CD4-positive, alpha-beta T cell (primary cell): Measurements from ENCODE around the gene SNX30. TPM values are rescaled to one million over a fixed set of nuclear protein-coding genes. Genes with fewer than 3 reads are reported as not detected.

Experiments used
- ATAC-seq: fragments of 200-7000 bp; cut with Tn5 transposase; one replicate; pipeline ENCODE4 v1.10.0; 2022; ENCODE audit warnings: mild to moderate bottlenecking; ENCODE audit not compliant: poor library complexity
- CTCF ChIA-PET: fragments of 350-600 bp; sonication (Branson Sonifier 250); formaldehyde crosslinking; loops from one replicate; lab custom pipeline; 2021; ENCODE audit warnings: antibody characterized with exemption, inconsistent platforms; lab: Charles Lee
- POLR2A ChIA-PET: fragments of 350-600 bp; sonication (Branson Sonifier 250); formaldehyde crosslinking; loops from one replicate; lab custom pipeline; 2021; ENCODE audit warnings: antibody characterized with exemption, inconsistent platforms; lab: Charles Lee
- DNase-seq, 14 experiments: peaks; one replicate each; pipeline ENCODE4 v3.0.0-alpha.2; 2013 to 2020; ENCODE audit warnings: mixed read lengths in 2 of 14
- H3K27ac ChIP-seq, 2 donors: one replicate each; pipeline versions ENCODE4 v1.5.1 to v1.7.0; 2013; ENCODE audit warnings: low read length in 2 of 2, low read depth in 1 of 2, mild to moderate bottlenecking in 1 of 2
- H3K27me3 ChIP-seq, 2 experiments: 1 replicate in 1 of 2; 2 replicates in 1 of 2; pipeline versions ENCODE4 v1.6.1 to v1.7.0; 2013; ENCODE audit warnings: low read length in 2 of 2, control low read depth in 1 of 2, mild to moderate bottlenecking in 1 of 2, moderate library complexity in 1 of 2; ENCODE audit not compliant: insufficient read depth in 2 of 2, control insufficient read depth in 1 of 2
- H3K36me3 ChIP-seq: one replicate; pipeline ENCODE4 v1.6.1; 2013; ENCODE audit warnings: low read length, control low read depth; ENCODE audit not compliant: insufficient read depth
- H3K4me1 ChIP-seq: one replicate; pipeline ENCODE4 v1.6.1; 2013; ENCODE audit warnings: low read length, control low read depth; ENCODE audit not compliant: insufficient read depth
- H3K4me3 ChIP-seq: one replicate; pipeline ENCODE4 v1.5.1; 2013; ENCODE audit warnings: mild to moderate bottlenecking, low read length, moderate library complexity
- H3K9me3 ChIP-seq, 2 experiments: 1 replicate in 1 of 2; 2 replicates in 1 of 2; pipeline versions ENCODE4 v1.6.1 to v1.7.0; 2013; ENCODE audit warnings: low read length in 2 of 2, mild to moderate bottlenecking in 2 of 2, control low read depth in 1 of 2, moderate library complexity in 1 of 2; ENCODE audit not compliant: control insufficient read depth in 1 of 2, insufficient read depth in 1 of 2
- H3K27ac Mint-ChIP-seq: one replicate; pipeline ENCODE4 v1.8.0; 2020; ENCODE audit warnings: mixed read lengths
- H3K27me3 Mint-ChIP-seq: one replicate; pipeline ENCODE4 v1.8.0; 2021; ENCODE audit warnings: mixed read lengths
- H3K36me3 Mint-ChIP-seq: one replicate; pipeline ENCODE4 v1.8.0; 2021; ENCODE audit warnings: low read depth, mixed read lengths
- H3K4me1 Mint-ChIP-seq: one replicate; pipeline ENCODE4 v1.8.0; 2021; ENCODE audit warnings: low read depth, mixed read lengths
- H3K4me3 Mint-ChIP-seq: one replicate; pipeline ENCODE4 v1.8.0; 2020; ENCODE audit warnings: mild to moderate bottlenecking, mixed read lengths
- H3K9me3 Mint-ChIP-seq: one replicate; pipeline ENCODE4 v1.8.0; 2020; ENCODE audit warnings: mixed read lengths
- intact Hi-C, 2 experiments: fragments of 100-400 bp; cut with DNase I in 1 of 2; cut with micrococcal nuclease in 1 of 2; formaldehyde crosslinking; loops; one replicate each; pipeline versions ENCODE4 v1.15.1 to v1.9.0; 2023 to 2025; cut with DNase I, micrococcal nuclease
- total RNA-seq, 174 experiments: library from RNA in 2 of 174; stranded (reverse) in 2 of 174; gene quantifications; one replicate each; pipeline ENCODE4 v1.2.3 and lab custom pipeline; 2021 to 2026
- TF ChIP-seq, protein P1 (sequence below): fragments of 200-600 bp; IDR thresholded peaks from one replicate; pipeline ENCODE4 v1.8.0; 2022; ENCODE audit warnings: antibody characterized with exemption, mild to moderate bottlenecking

The SNX30 gene
- total RNA-seq, 2 experiments from 2014 or later, result 5.2 to 5.8 TPM

DNA sequence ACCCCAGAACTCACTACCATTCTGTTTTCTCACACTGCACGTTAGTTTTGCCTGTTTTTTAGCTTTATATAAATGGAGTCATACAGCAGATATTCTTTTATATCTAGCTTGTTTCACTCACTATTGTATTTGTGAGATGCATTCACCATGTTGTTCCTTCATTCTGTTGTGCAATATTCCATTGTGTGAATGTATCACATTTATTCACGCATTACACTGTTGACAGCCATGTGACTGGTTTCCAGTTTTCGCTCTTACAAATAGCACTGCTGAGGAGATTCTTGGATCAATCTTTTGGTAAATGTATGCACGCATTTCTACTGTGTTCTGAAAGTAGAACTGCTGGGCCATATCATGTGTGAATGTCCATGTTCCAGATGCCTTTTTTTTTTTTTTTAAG, 6.4 kb upstream of the SNX30 start:
- no peaks in the 10 kb centered on the region for H3K9me3 ChIP-seq
- peaks cover 20% of the 10 kb centered on the region for H3K4me1 ChIP-seq
- ATAC-seq, result no peak
- H3K27me3 ChIP-seq, result no peaks in the 10 kb centered on the region
- no peaks in the 10 kb centered on the region for H3K36me3 ChIP-seq
- POLR2A ChIA-PET, result no interaction called here
- H3K36me3 Mint-ChIP-seq, result no peaks in the 10 kb centered on the region
- no peaks in the 10 kb centered on the region for H3K9me3 Mint-ChIP-seq
- H3K27ac ChIP-seq, result no peak overlapping the region
- no peak overlapping the region for H3K4me3 Mint-ChIP-seq
- H3K27me3 Mint-ChIP-seq, result no peaks in the 10 kb centered on the region
- no peak overlapping the region for H3K27ac Mint-ChIP-seq
- intact Hi-C loops, result no loop called here
- H3K4me3 ChIP-seq, result no peak overlapping the region
- H3K4me1 Mint-ChIP-seq, result peaks cover 34% of the 10 kb centered on the region
- no peak for DNase-seq
- TF ChIP-seq, protein P1, sequence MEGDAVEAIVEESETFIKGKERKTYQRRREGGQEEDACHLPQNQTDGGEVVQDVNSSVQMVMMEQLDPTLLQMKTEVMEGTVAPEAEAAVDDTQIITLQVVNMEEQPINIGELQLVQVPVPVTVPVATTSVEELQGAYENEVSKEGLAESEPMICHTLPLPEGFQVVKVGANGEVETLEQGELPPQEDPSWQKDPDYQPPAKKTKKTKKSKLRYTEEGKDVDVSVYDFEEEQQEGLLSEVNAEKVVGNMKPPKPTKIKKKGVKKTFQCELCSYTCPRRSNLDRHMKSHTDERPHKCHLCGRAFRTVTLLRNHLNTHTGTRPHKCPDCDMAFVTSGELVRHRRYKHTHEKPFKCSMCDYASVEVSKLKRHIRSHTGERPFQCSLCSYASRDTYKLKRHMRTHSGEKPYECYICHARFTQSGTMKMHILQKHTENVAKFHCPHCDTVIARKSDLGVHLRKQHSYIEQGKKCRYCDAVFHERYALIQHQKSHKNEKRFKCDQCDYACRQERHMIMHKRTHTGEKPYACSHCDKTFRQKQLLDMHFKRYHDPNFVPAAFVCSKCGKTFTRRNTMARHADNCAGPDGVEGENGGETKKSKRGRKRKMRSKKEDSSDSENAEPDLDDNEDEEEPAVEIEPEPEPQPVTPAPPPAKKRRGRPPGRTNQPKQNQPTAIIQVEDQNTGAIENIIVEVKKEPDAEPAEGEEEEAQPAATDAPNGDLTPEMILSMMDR, result no peak
- CTCF ChIA-PET, result no interaction called here

DNA sequence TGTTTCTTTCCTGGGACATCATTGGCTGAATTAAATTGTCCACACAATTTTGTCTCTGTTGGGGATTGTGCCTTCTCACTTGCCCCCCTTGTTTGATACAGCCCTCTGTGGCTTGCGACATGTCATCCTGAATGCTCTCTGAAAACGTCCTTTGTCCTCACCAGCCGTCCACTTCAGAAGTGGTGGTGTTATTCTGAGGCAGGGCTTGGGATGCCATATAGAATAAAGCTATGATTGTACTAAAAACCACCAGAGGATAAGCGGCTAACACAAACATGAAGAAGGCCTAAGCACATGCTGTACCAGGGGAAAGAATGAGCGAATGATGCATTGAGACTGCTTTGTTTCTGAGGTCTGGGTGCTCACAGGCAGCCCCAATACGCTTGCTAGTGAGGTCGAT, 3.5 kb upstream of the SNX30 start:
- TF ChIP-seq, protein P1, result no peak
- Histone ChIP-seq H3K36me3 (no peaks in the 10 kb centered on the region), H3K4me1 (peaks cover 30% of the 10 kb centered on the region), H3K27me3 (no peaks in the 10 kb centered on the region), H3K4me3 (no peak overlapping the region), H3K9me3 (no peaks in the 10 kb centered on the region), H3K27ac (no peak overlapping the region)
- intact Hi-C loops, result loop anchor here in 1 of 2 experiments (2.0 kb wide), 1 partner anchor 26 kb away; no protein-coding TSS in a partner anchor
- DNase-seq, result no peak
- ChIA-PET CTCF (interaction anchor here (1.5 kb wide), 1 partner anchor 46 kb away, joined by 4 read pairs; no protein-coding TSS in a partner anchor), POLR2A (interaction anchor here (1.0 kb wide), 1 partner anchor 29 kb away, joined by 3 read pairs; the partner anchor contains the start of gene INIP)
- Mint-ChIP-seq H3K36me3 (no peaks in the 10 kb centered on the region), H3K27ac (peak overlapping the region; percentile 54), H3K9me3 (no peaks in the 10 kb centered on the region), H3K4me3 (no peak overlapping the region), H3K27me3 (no peaks in the 10 kb centered on the region), H3K4me1 (peaks cover 43% of the 10 kb centered on the region)
- no peak for ATAC-seq

DNA sequence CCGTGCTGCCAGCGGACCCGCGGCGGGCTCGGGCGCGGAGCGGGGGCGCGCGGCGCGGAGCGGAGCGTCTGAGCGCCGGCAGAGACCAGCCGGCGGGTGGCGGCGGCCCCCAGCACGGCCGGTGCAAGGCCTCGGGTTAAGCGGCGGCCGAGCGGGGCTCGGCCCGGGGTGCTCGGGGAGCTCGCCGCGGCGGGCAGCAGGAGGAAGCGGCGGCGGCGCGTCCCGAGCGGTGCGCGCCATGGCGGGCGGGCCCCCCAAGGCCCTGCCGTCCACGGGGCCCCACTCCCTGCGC, 150 bp downstream of the SNX30 start:
- Mint-ChIP-seq H3K9me3 (no peaks in the 10 kb centered on the region), H3K27me3 (no peaks in the 10 kb centered on the region), H3K4me3 (no peak overlapping the region), H3K36me3 (no peaks in the 10 kb centered on the region), H3K4me1 (peaks cover 64% of the 10 kb centered on the region), H3K27ac (no peak overlapping the region)
- ATAC-seq (no peak), DNase-seq (no peak)
- ChIA-PET CTCF (interaction anchor here (1.2 to 1.8 kb wide), 2 partner anchors 31 to 42 kb away, joined by 3 to 8 read pairs; no protein-coding TSS in a partner anchor), POLR2A (interaction anchor here (1.3 to 4.2 kb wide), 5 partner anchors 9 to 371 kb away, joined by 3 to 37 read pairs (median 4); partner anchors contain the start of genes HSDL2, INIP and KIAA1958)
- Histone ChIP-seq H3K4me3 (peak overlapping the region; percentile 81), H3K27me3 (no peaks in the 10 kb centered on the region), H3K27ac (no peak overlapping the region), H3K4me1 (peaks cover 60% of the 10 kb centered on the region), H3K9me3 (no peaks in the 10 kb centered on the region), H3K36me3 (no peaks in the 10 kb centered on the region)
- TF ChIP-seq, protein P1, result no peak
- intact Hi-C loops, result loop anchor here (1.0 to 10.0 kb wide), 5 partner anchors 32 to 856 kb away; partner anchors contain the start of genes INIP (in 1 of the 2), KIAA1958 (in 1 of the 2) and UGCG (in 1 of the 2)
